IMR-90 (cell line): Measurements from ENCODE around the gene WAS. TPM values are rescaled to one million over a fixed set of nuclear protein-coding genes. Genes with fewer than 3 reads are reported as not detected.
A peak's percentile ranks its signal among the peaks of the same experiment; 100 is the strongest.

Experiments
- ATAC-seq: fragments of 200-7000 bp; cut with Tn5 transposase; 2 replicates; pipeline ENCODE4 v1.9.1; 2020; ENCODE audit warnings: low read depth, mild to moderate bottlenecking, moderate library complexity
- BruUV-seq: library from RNA; stranded (reverse); fragments of 400-500 nt; replicated peaks from 2 replicates; lab custom pipeline; 2021; lab: Mats Ljungman, UMichigan
- CTCF ChIA-PET: fragments of 300-600 bp; formaldehyde crosslinking; extraction: SDS; loops from one replicate; lab custom pipeline; 2021; ENCODE audit warnings: antibody characterized with exemption; lab: Yijun Ruan, JAX
- POLR2A ChIA-PET: fragments of 300-600 bp; sonication (Branson Sonifier 250); formaldehyde crosslinking; loops from one replicate; lab custom pipeline; 2022; ENCODE audit warnings: antibody characterized with exemption; ENCODE audit not compliant: unreplicated experiment; lab: Charles Lee
- DNase-seq: peaks from one replicate; pipeline ENCODE4 v3.0.0; 2013
- H2AFZ ChIP-seq: replicated peaks from 2 replicates; pipeline ENCODE3; 2013; ENCODE audit warnings: low read length, mild to moderate bottlenecking; ENCODE audit not compliant: poor library complexity
- H2AK5ac ChIP-seq: 2 replicates; pipeline ENCODE4 v1.6.1; 2013; ENCODE audit warnings: low read depth, low read length, inconsistent platforms
- H2AK9ac ChIP-seq: replicated peaks from 2 replicates; pipeline ENCODE3; 2013; ENCODE audit warnings: mild to moderate bottlenecking, low read depth, low read length, moderate library complexity; ENCODE audit not compliant: poor library complexity
- H2BK120ac ChIP-seq: 2 replicates; pipeline ENCODE4 v1.6.1; 2013; ENCODE audit warnings: low read depth, low read length, inconsistent platforms
- H2BK15ac ChIP-seq: 3 replicates; pipeline ENCODE4 v1.6.1; 2013; ENCODE audit warnings: low read depth, low read length, inconsistent platforms
- H2BK20ac ChIP-seq: 2 replicates; pipeline ENCODE4 v1.6.1; 2013; ENCODE audit warnings: low read depth, mild to moderate bottlenecking, inconsistent platforms, low read length, moderate library complexity
- H2BK5ac ChIP-seq: 2 replicates; pipeline ENCODE4 v1.6.1; 2013; ENCODE audit warnings: mild to moderate bottlenecking, low read depth, low read length, inconsistent platforms; ENCODE audit not compliant: poor library complexity, severe bottlenecking
- H3K14ac ChIP-seq: replicated peaks from 2 replicates; pipeline ENCODE4 v1.6.1; 2013; ENCODE audit warnings: low read depth, low read length, inconsistent platforms
- H3K18ac ChIP-seq: 2 replicates; pipeline ENCODE4 v1.6.1; 2013; ENCODE audit warnings: low read depth, low read length, control low read depth
- H3K23ac ChIP-seq: 2 replicates; pipeline ENCODE4 v1.6.1; 2013; ENCODE audit warnings: low read depth, low read length, inconsistent platforms
- H3K27ac ChIP-seq: 2 replicates; pipeline ENCODE4 v1.5.1; 2013; ENCODE audit warnings: mild to moderate bottlenecking, control low read depth, low read length; ENCODE audit not compliant: insufficient read depth
- H3K27me3 ChIP-seq: 2 replicates; pipeline ENCODE4 v1.6.1; 2013; ENCODE audit warnings: low read length; ENCODE audit not compliant: control insufficient read depth, insufficient read depth
- H3K36me3 ChIP-seq: 2 replicates; pipeline ENCODE4 v1.6.1; 2013; ENCODE audit warnings: low read length, mixed read lengths; ENCODE audit not compliant: control insufficient read depth, insufficient read depth
- H3K4ac ChIP-seq: 2 replicates; pipeline ENCODE4 v1.6.1; 2013; ENCODE audit warnings: low read depth, low read length, inconsistent platforms
- H3K4me1 ChIP-seq: 2 replicates; pipeline ENCODE4 v1.6.1; 2013; ENCODE audit warnings: low read length, mixed read lengths; ENCODE audit not compliant: control insufficient read depth, insufficient read depth
- H3K4me2 ChIP-seq: 2 replicates; pipeline ENCODE4 v1.6.1; 2013; ENCODE audit warnings: low read depth, mild to moderate bottlenecking, control low read depth, low read length, moderate library complexity
- H3K4me3 ChIP-seq: 2 replicates; pipeline ENCODE4 v1.5.1; 2013; ENCODE audit warnings: low read depth, mild to moderate bottlenecking, control low read depth, low read length, moderate library complexity; ENCODE audit not compliant: insufficient read depth
- H3K56ac ChIP-seq: 2 replicates; pipeline ENCODE4 v1.6.1; 2013; ENCODE audit warnings: low read length, inconsistent platforms; ENCODE audit not compliant: insufficient read depth; ENCODE audit errors: extremely low read depth
- H3K79me1 ChIP-seq, 2 experiments: 2 replicates each; pipeline ENCODE4 v1.6.1; 2013; ENCODE audit warnings: low read length in 2 of 2, inconsistent platforms in 1 of 2, low read depth in 1 of 2
- H3K9ac ChIP-seq: 2 replicates; pipeline ENCODE4 v1.6.1; 2013; ENCODE audit warnings: low read depth, low read length, control low read depth
- H3K9me1 ChIP-seq: 2 replicates; pipeline ENCODE4 v1.6.1; 2013; ENCODE audit warnings: low read length, inconsistent platforms; ENCODE audit not compliant: insufficient read depth
- H3K9me3 ChIP-seq: 2 replicates; pipeline ENCODE4 v1.6.1; 2013; ENCODE audit warnings: low read length; ENCODE audit not compliant: control insufficient read depth, insufficient read depth
- H4K20me1 ChIP-seq: 2 replicates; pipeline ENCODE4 v1.6.1; 2013; ENCODE audit warnings: low read length, inconsistent platforms; ENCODE audit not compliant: insufficient read depth
- H4K5ac ChIP-seq: 2 replicates; pipeline ENCODE4 v1.6.1; 2013; ENCODE audit warnings: mild to moderate bottlenecking, low read depth, low read length, control low read depth
- H4K8ac ChIP-seq, 2 experiments: 2 replicates each; pipeline ENCODE4 v1.6.1; 2013; ENCODE audit warnings: low read depth in 2 of 2, low read length in 2 of 2, control low read depth in 1 of 2, inconsistent platforms in 1 of 2
- H4K91ac ChIP-seq: 2 replicates; pipeline ENCODE4 v1.6.1; 2013; ENCODE audit warnings: low read depth, low read length, inconsistent platforms; ENCODE audit not compliant: insufficient read depth
- CHD1 ChIP-seq: IDR thresholded peaks from 2 replicates; pipeline ENCODE4 v1.6.1; 2012; ENCODE audit warnings: low read depth, low read length, improper control_type of control experiment
- FOS ChIP-seq: fragments of 150-350 bp; IDR thresholded peaks from 2 replicates; pipeline ENCODE4 v1.6.1; 2016; ENCODE audit warnings: low read depth, low read length
- MAZ ChIP-seq: IDR thresholded peaks from 2 replicates; pipeline ENCODE4 v1.6.1; 2012; ENCODE audit warnings: low read depth, mild to moderate bottlenecking, low read length, improper control_type of control experiment, moderate library complexity, borderline replicate concordance
- NFE2L2 ChIP-seq: fragments of 150-350 bp; IDR thresholded peaks from 2 replicates; pipeline ENCODE4 v1.6.1; 2016; ENCODE audit warnings: low read depth, mild to moderate bottlenecking, low read length
- POLR2A ChIP-seq: IDR thresholded peaks from 2 replicates; pipeline ENCODE4 v1.6.1; 2012; ENCODE audit warnings: mild to moderate bottlenecking, low read depth, low read length
- RCOR1 ChIP-seq: IDR thresholded peaks from 2 replicates; pipeline ENCODE4 v1.6.1; 2012; ENCODE audit warnings: mild to moderate bottlenecking, low read length, improper control_type of control experiment; ENCODE audit not compliant: insufficient replicate concordance
- RFX5 ChIP-seq: IDR thresholded peaks from 2 replicates; pipeline ENCODE4 v1.8.0; 2012; ENCODE audit warnings: low read depth, mild to moderate bottlenecking, low read length, moderate library complexity
- SMC3 ChIP-seq: fragments of 150-350 bp; IDR thresholded peaks from 2 replicates; pipeline ENCODE4 v1.6.1; 2016; ENCODE audit warnings: low read depth, mild to moderate bottlenecking, antibody characterized with exemption, low read length, moderate library complexity
- whole genome bisulfite sequencing, 2 experiments: methylation state at CpG; one replicate each; pipeline versions ENCODE4 v1.1.5 to v1.1.7; 2013; ENCODE audit warnings: missing lambda C conversion rate in 2 of 2; ENCODE audit not compliant: insufficient read length in 1 of 2; ENCODE audit errors: extremely low coverage in 2 of 2; 5-methylcytosine and 5-hydroxymethylcytosine counted together
- dilution Hi-C: fragments of 300-500 bp; cut with HindIII; formaldehyde crosslinking; loops from one replicate; pipeline ENCODE4 v1.14.3; 2018; ENCODE audit warnings: low sequenced_read_pairs; ENCODE audit not compliant: unreplicated experiment
- in situ Hi-C: fragments of 300-500 bp; cut with MboI; formaldehyde crosslinking; loops from 3 replicates; pipeline ENCODE4 v1.14.3; 2019; ENCODE audit warnings: low sequenced_read_pairs, inconsistent platforms, mixed read lengths
- intact Hi-C: fragments of 100-400 bp; cut with micrococcal nuclease; formaldehyde crosslinking; loops from 2 replicates; pipeline ENCODE4 v1.10.0; 2022
- polyA plus RNA-seq, 3 experiments: library from polyadenylated mRNA; depleted of rRNA; stranded (reverse); fragments of >200 nt; gene quantifications; 2 replicates each; pipeline ENCODE4 v1.2.3, GENCODE V29; 2012; ENCODE audit warnings: low replicate concordance in 1 of 3
- total RNA-seq: library from RNA; depleted of rRNA; stranded (reverse); fragments of >200 nt; gene quantifications from 2 replicates; pipeline ENCODE4 v1.2.3, GENCODE V29; 2012
- TF ChIP-seq, protein P1 (sequence below): fragments of 150-350 bp; IDR thresholded peaks from 2 replicates; pipeline ENCODE4 v1.6.1; 2017; ENCODE audit warnings: mild to moderate bottlenecking, antibody characterized with exemption, low read length, low read depth

Gene WAS
- total and polyA plus RNA-seq, 2 of the 4 experiments (the other 2 are of a cell fraction) = 0.14 TPM; not detected in 1

DNA sequence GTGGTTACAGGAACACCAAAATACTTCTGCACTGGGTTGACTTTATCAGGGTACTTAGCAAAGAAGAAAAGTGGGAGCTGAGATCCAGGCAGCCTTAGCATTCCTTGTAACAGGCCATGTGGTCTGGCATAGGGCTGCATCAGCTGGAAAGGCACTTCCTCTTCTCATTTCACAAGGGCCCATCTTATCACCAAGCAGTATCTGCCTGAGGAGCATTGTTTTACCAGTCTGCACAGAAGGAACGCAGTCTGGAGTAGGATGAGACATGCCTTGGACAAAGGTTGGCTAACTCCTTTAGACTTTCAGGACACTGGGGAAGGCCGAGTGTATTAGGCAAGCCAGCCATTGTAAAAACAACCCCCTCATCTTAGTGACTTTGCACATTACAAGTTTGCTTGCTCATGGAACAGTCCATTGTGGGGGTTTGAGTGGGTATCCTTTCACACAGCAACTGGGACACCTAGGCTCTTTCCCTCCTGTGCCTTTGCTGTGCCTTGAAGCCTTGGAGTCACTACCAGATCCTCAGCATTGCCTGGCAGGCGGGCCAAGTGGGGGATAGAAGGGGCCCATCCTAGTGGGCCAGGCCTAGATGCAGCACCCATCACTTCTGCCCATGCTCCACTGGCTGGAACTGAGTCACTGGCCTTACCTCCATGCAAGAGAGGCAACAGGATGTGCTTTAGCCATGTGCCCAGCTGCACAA lies 17.5 kb downstream of the WAS start:
- CTCF ChIA-PET = no interaction called here
- no peak overlapping the region for H2AK9ac ChIP-seq

More for the DNA sequence above, 17.5 kb downstream of the WAS start:
- POLR2A ChIA-PET = no interaction called here
- Histone ChIP-seq H4K5ac (no peak overlapping the region), H4K20me1 (no peaks in the 10 kb centered on the region), H2AK5ac (no peak overlapping the region), H2BK15ac (no peak overlapping the region), H3K27me3 (no peaks in the 10 kb centered on the region; the same call in 1 of the 2 replicates), H4K8ac (no peak overlapping the region), H3K4me1 (no peaks in the 10 kb centered on the region), H3K18ac (no peak overlapping the region), H2BK5ac (no peak overlapping the region), H2AFZ (no peak overlapping the region), H3K79me1 (peaks cover 0 to 8% of the 10 kb centered on the region in 2 experiments; a peak in 3 of 4 replicates), H3K9ac (no peak overlapping the region), H4K91ac (no peak overlapping the region), H3K36me3 (peaks cover 16% of the 10 kb centered on the region), H3K4ac (no peak overlapping the region), H3K14ac (no peak overlapping the region), H2BK120ac (no peak overlapping the region), H3K9me3 (no peaks in the 10 kb centered on the region), H3K56ac (no peak overlapping the region), H3K4me2 (no peak overlapping the region), H3K27ac (no peak overlapping the region), H3K23ac (no peak overlapping the region), H3K9me1 (no peaks in the 10 kb centered on the region), H2BK20ac (no peak overlapping the region), H3K4me3 (no peak overlapping the region)
- intact Hi-C loops = no loop called here
- no peak for ATAC-seq
- TF ChIP-seq MAZ (no peak), CHD1 (no peak), RFX5 (no peak), NFE2L2 (no peak), SMC3 (no peak), FOS (no peak), POLR2A (no peak), RCOR1 (no peak)
- TF ChIP-seq, protein P1, sequence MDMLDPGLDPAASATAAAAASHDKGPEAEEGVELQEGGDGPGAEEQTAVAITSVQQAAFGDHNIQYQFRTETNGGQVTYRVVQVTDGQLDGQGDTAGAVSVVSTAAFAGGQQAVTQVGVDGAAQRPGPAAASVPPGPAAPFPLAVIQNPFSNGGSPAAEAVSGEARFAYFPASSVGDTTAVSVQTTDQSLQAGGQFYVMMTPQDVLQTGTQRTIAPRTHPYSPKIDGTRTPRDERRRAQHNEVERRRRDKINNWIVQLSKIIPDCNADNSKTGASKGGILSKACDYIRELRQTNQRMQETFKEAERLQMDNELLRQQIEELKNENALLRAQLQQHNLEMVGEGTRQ = no peak
- in situ Hi-C loops = no loop called here
- dilution Hi-C loops = no loop called here
- no CpG with 5 or more reads among the region's 3 CpGs for WGBS, 2 experiments
- no TSS peak for BruUV-seq
- DNase-seq = peak; percentile 6
